AG09309 (cell line): ENCODE measurements around the gene USP5.

ENCODE experiments used
- DNase-seq: peaks from one replicate; pipeline ENCODE4 v3.0.0-alpha.2; 2010; ENCODE audit warnings: low read depth
- H3K4me3 ChIP-seq: 2 replicates; pipeline ENCODE4 v1.5.1; 2011; ENCODE audit warnings: mild to moderate bottlenecking, low read depth, low read length, moderate library complexity; ENCODE audit not compliant: control insufficient read depth
- CTCF ChIP-seq: IDR thresholded peaks from 2 replicates; pipeline ENCODE4 v1.5.1; 2011; ENCODE audit warnings: mild to moderate bottlenecking, low read depth, low read length, inconsistent platforms; ENCODE audit not compliant: insufficient read depth, control insufficient read depth; ENCODE audit errors: missing control alignments

The USP5 gene

GRCh38 chr12:6840330-6840729 lies 11.6 kb upstream of the USP5 start:
- no peak for DNase-seq
- no peak overlapping the region for H3K4me3 ChIP-seq
- TF ChIP-seq CTCF, result no peak

- H3K4me3 ChIP-seq, result no peak within 1 kb of the TSS
- no peak for TF ChIP-seq CTCF
- DNase-seq, result no peak
Observed at GRCh38 chr12:6840761-6841515, 11.0 kb upstream of the USP5 start, which contains the start of gene GNB3. Gene GNB3, plus strand, starts transcription at chr12:6840925. Its CDS starts 363 bp downstream, at chr12:6841288.

- TF ChIP-seq CTCF, result no peak
- H3K4me3 ChIP-seq, result no peak overlapping the region
- no peak for DNase-seq
Observed at GRCh38 chr12:6842075-6842474, 9.9 kb upstream of the USP5 start.

GRCh38 chr12:6843118-6843902 lies 8.6 kb upstream of the USP5 start:
- no peak for TF ChIP-seq CTCF
- no peak overlapping the region for H3K4me3 ChIP-seq
- DNase-seq, result no peak

GRCh38 chr12:6845395-6845794 lies 6.6 kb upstream of the USP5 start:
- TF ChIP-seq CTCF, result no peak
- H3K4me3 ChIP-seq, result no peak overlapping the region
- DNase-seq, result no peak

- no peak overlapping the region for H3K4me3 ChIP-seq
Observed at GRCh38 chr12:6846316-6846869, 5.6 kb upstream of the USP5 start.

More at GRCh38 chr12:6846316-6846869, 5.6 kb upstream of the USP5 start:
- TF ChIP-seq CTCF, result no peak
- no peak for DNase-seq
